IMR-90 (cell line): ENCODE measurements around the gene NUPR1. TPM values are rescaled to one million over a fixed set of nuclear protein-coding genes. Genes with fewer than 3 reads are reported as not detected.

Experiments
- ATAC-seq: fragments of 200-7000 bp; cut with Tn5 transposase; 2 replicates; pipeline ENCODE4 v1.9.1; 2020; ENCODE audit warnings: low read depth, mild to moderate bottlenecking, moderate library complexity
- BruUV-seq: library from RNA; stranded (reverse); fragments of 400-500 nt; replicated peaks from 2 replicates; lab custom pipeline; 2021; lab: Mats Ljungman, UMichigan
- CTCF ChIA-PET: fragments of 300-600 bp; formaldehyde crosslinking; extraction: SDS; loops from one replicate; lab custom pipeline; 2021; ENCODE audit warnings: antibody characterized with exemption; lab: Yijun Ruan, JAX
- POLR2A ChIA-PET: fragments of 300-600 bp; sonication (Branson Sonifier 250); formaldehyde crosslinking; loops from one replicate; lab custom pipeline; 2022; ENCODE audit warnings: antibody characterized with exemption; ENCODE audit not compliant: unreplicated experiment; lab: Charles Lee
- DNase-seq: peaks from one replicate; pipeline ENCODE4 v3.0.0; 2013
- H2AFZ ChIP-seq: replicated peaks from 2 replicates; pipeline ENCODE3; 2013; ENCODE audit warnings: low read length, mild to moderate bottlenecking; ENCODE audit not compliant: poor library complexity
- H2AK5ac ChIP-seq: 2 replicates; pipeline ENCODE4 v1.6.1; 2013; ENCODE audit warnings: low read depth, low read length, inconsistent platforms
- H2AK9ac ChIP-seq: replicated peaks from 2 replicates; pipeline ENCODE3; 2013; ENCODE audit warnings: mild to moderate bottlenecking, low read depth, low read length, moderate library complexity; ENCODE audit not compliant: poor library complexity
- H2BK120ac ChIP-seq: 2 replicates; pipeline ENCODE4 v1.6.1; 2013; ENCODE audit warnings: low read depth, low read length, inconsistent platforms
- H2BK15ac ChIP-seq: 3 replicates; pipeline ENCODE4 v1.6.1; 2013; ENCODE audit warnings: low read depth, low read length, inconsistent platforms
- H2BK20ac ChIP-seq: 2 replicates; pipeline ENCODE4 v1.6.1; 2013; ENCODE audit warnings: low read depth, mild to moderate bottlenecking, inconsistent platforms, low read length, moderate library complexity
- H2BK5ac ChIP-seq: 2 replicates; pipeline ENCODE4 v1.6.1; 2013; ENCODE audit warnings: mild to moderate bottlenecking, low read depth, low read length, inconsistent platforms; ENCODE audit not compliant: poor library complexity, severe bottlenecking
- H3K14ac ChIP-seq: replicated peaks from 2 replicates; pipeline ENCODE4 v1.6.1; 2013; ENCODE audit warnings: low read depth, low read length, inconsistent platforms
- H3K18ac ChIP-seq: 2 replicates; pipeline ENCODE4 v1.6.1; 2013; ENCODE audit warnings: low read depth, low read length, control low read depth
- H3K23ac ChIP-seq: 2 replicates; pipeline ENCODE4 v1.6.1; 2013; ENCODE audit warnings: low read depth, low read length, inconsistent platforms
- H3K27ac ChIP-seq: 2 replicates; pipeline ENCODE4 v1.5.1; 2013; ENCODE audit warnings: mild to moderate bottlenecking, control low read depth, low read length; ENCODE audit not compliant: insufficient read depth
- H3K27me3 ChIP-seq: 2 replicates; pipeline ENCODE4 v1.6.1; 2013; ENCODE audit warnings: low read length; ENCODE audit not compliant: control insufficient read depth, insufficient read depth
- H3K36me3 ChIP-seq: 2 replicates; pipeline ENCODE4 v1.6.1; 2013; ENCODE audit warnings: low read length, mixed read lengths; ENCODE audit not compliant: control insufficient read depth, insufficient read depth
- H3K4ac ChIP-seq: 2 replicates; pipeline ENCODE4 v1.6.1; 2013; ENCODE audit warnings: low read depth, low read length, inconsistent platforms
- H3K4me1 ChIP-seq: 2 replicates; pipeline ENCODE4 v1.6.1; 2013; ENCODE audit warnings: low read length, mixed read lengths; ENCODE audit not compliant: control insufficient read depth, insufficient read depth
- H3K4me2 ChIP-seq: 2 replicates; pipeline ENCODE4 v1.6.1; 2013; ENCODE audit warnings: low read depth, mild to moderate bottlenecking, control low read depth, low read length, moderate library complexity
- H3K4me3 ChIP-seq: 2 replicates; pipeline ENCODE4 v1.5.1; 2013; ENCODE audit warnings: low read depth, mild to moderate bottlenecking, control low read depth, low read length, moderate library complexity; ENCODE audit not compliant: insufficient read depth
- H3K56ac ChIP-seq: 2 replicates; pipeline ENCODE4 v1.6.1; 2013; ENCODE audit warnings: low read length, inconsistent platforms; ENCODE audit not compliant: insufficient read depth; ENCODE audit errors: extremely low read depth
- H3K79me1 ChIP-seq, 2 experiments: 2 replicates each; pipeline ENCODE4 v1.6.1; 2013; ENCODE audit warnings: low read length in 2 of 2, inconsistent platforms in 1 of 2, low read depth in 1 of 2
- H3K9ac ChIP-seq: 2 replicates; pipeline ENCODE4 v1.6.1; 2013; ENCODE audit warnings: low read depth, low read length, control low read depth
- H3K9me1 ChIP-seq: 2 replicates; pipeline ENCODE4 v1.6.1; 2013; ENCODE audit warnings: low read length, inconsistent platforms; ENCODE audit not compliant: insufficient read depth
- H3K9me3 ChIP-seq: 2 replicates; pipeline ENCODE4 v1.6.1; 2013; ENCODE audit warnings: low read length; ENCODE audit not compliant: control insufficient read depth, insufficient read depth
- H4K20me1 ChIP-seq: 2 replicates; pipeline ENCODE4 v1.6.1; 2013; ENCODE audit warnings: low read length, inconsistent platforms; ENCODE audit not compliant: insufficient read depth
- H4K5ac ChIP-seq: 2 replicates; pipeline ENCODE4 v1.6.1; 2013; ENCODE audit warnings: mild to moderate bottlenecking, low read depth, low read length, control low read depth
- H4K8ac ChIP-seq, 2 experiments: 2 replicates each; pipeline ENCODE4 v1.6.1; 2013; ENCODE audit warnings: low read depth in 2 of 2, low read length in 2 of 2, control low read depth in 1 of 2, inconsistent platforms in 1 of 2
- H4K91ac ChIP-seq: 2 replicates; pipeline ENCODE4 v1.6.1; 2013; ENCODE audit warnings: low read depth, low read length, inconsistent platforms; ENCODE audit not compliant: insufficient read depth
- CEBPB ChIP-seq: IDR thresholded peaks from 2 replicates; pipeline ENCODE4 v1.6.1; 2012; ENCODE audit warnings: low read depth, low read length, improper control_type of control experiment
- ELK1 ChIP-seq: fragments of 150-350 bp; IDR thresholded peaks from 2 replicates; pipeline ENCODE4 v1.6.1; 2016; ENCODE audit warnings: low read depth, mild to moderate bottlenecking, low read length, moderate library complexity, borderline replicate concordance
- FOS ChIP-seq: fragments of 150-350 bp; IDR thresholded peaks from 2 replicates; pipeline ENCODE4 v1.6.1; 2016; ENCODE audit warnings: low read depth, low read length
- POLR2A ChIP-seq: IDR thresholded peaks from 2 replicates; pipeline ENCODE4 v1.6.1; 2012; ENCODE audit warnings: mild to moderate bottlenecking, low read depth, low read length
- RAD21 ChIP-seq: IDR thresholded peaks from 2 replicates; pipeline ENCODE4 v1.6.1; 2012; ENCODE audit warnings: low read length, improper control_type of control experiment
- RCOR1 ChIP-seq: IDR thresholded peaks from 2 replicates; pipeline ENCODE4 v1.6.1; 2012; ENCODE audit warnings: mild to moderate bottlenecking, low read length, improper control_type of control experiment; ENCODE audit not compliant: insufficient replicate concordance
- RFX5 ChIP-seq: IDR thresholded peaks from 2 replicates; pipeline ENCODE4 v1.8.0; 2012; ENCODE audit warnings: low read depth, mild to moderate bottlenecking, low read length, moderate library complexity
- WGBS, 2 experiments: methylation state at CpG; one replicate each; pipeline versions ENCODE4 v1.1.5 to v1.1.7; 2013; ENCODE audit warnings: missing lambda C conversion rate in 2 of 2; ENCODE audit not compliant: insufficient read length in 1 of 2; ENCODE audit errors: extremely low coverage in 2 of 2; 5-methylcytosine and 5-hydroxymethylcytosine counted together
- dilution Hi-C: fragments of 300-500 bp; cut with HindIII; formaldehyde crosslinking; loops from one replicate; pipeline ENCODE4 v1.14.3; 2018; ENCODE audit warnings: low sequenced_read_pairs; ENCODE audit not compliant: unreplicated experiment
- in situ Hi-C: fragments of 300-500 bp; cut with MboI; formaldehyde crosslinking; loops from 3 replicates; pipeline ENCODE4 v1.14.3; 2019; ENCODE audit warnings: low sequenced_read_pairs, inconsistent platforms, mixed read lengths
- intact Hi-C: fragments of 100-400 bp; cut with micrococcal nuclease; formaldehyde crosslinking; loops from 2 replicates; pipeline ENCODE4 v1.10.0; 2022
- polyA plus RNA-seq, 3 experiments: library from polyadenylated mRNA; depleted of rRNA; stranded (reverse); fragments of >200 nt; gene quantifications; 2 replicates each; pipeline ENCODE4 v1.2.3, GENCODE V29; 2012; ENCODE audit warnings: low replicate concordance in 1 of 3
- total RNA-seq: library from RNA; depleted of rRNA; stranded (reverse); fragments of >200 nt; gene quantifications from 2 replicates; pipeline ENCODE4 v1.2.3, GENCODE V29; 2012
- TF ChIP-seq, protein P1 (sequence below): fragments of 150-350 bp; IDR thresholded peaks from 2 replicates; pipeline ENCODE4 v1.6.1; 2017; ENCODE audit warnings: mild to moderate bottlenecking, antibody characterized with exemption, low read length, low read depth

Gene NUPR1
- total and polyA plus RNA-seq, 2 of the 4 experiments (the other 2 are of a cell fraction), result 10.2 to 27.9 TPM

DNA sequence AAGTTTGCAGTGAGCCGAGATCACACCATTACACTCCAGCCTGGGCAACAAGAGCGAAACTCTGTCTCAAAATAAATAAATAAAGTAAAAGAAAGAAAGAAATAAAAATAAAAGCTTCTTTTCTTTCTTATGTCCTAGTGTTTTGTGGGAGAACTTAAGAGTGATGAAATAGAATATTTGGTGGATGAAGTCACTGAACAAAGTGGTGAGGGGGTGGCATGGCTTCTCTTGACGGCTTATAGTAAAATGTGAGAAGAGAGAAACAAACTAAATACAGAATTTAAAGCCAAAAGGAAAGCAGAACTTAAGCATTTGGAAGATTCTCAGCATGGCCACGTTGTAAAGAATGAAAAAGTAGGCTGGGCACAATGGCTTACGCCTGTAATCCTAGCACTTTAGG is 30.2 kb upstream of the NUPR1 start:
- ChIA-PET POLR2A (interaction anchor here (1.0 kb wide), 1 partner anchor 12 kb away, joined by 3 read pairs; no protein-coding TSS in a partner anchor), CTCF (interaction anchor here (0.8 kb wide), 1 partner anchor 14 kb away, joined by 3 read pairs; no protein-coding TSS in a partner anchor)
- WGBS, 2 experiments, result 100% methylated on average over 1 of the region's 5 CpGs; no CpG with 5 or more reads in 1 of the 2 experiments
- H3K4me3 ChIP-seq, result no peak overlapping the region
- no peak overlapping the region for H3K56ac ChIP-seq
- no peak overlapping the region for H4K8ac ChIP-seq
- no peak overlapping the region for H4K91ac ChIP-seq
- peaks cover 3% of the 10 kb centered on the region for H3K9me3 ChIP-seq
- H2AK9ac ChIP-seq, result no peak overlapping the region
- H3K27me3 ChIP-seq, result no peaks in the 10 kb centered on the region
- no peak overlapping the region for H2BK5ac ChIP-seq
- dilution Hi-C loops (no loop called here), in situ Hi-C loops (no loop called here), intact Hi-C loops (no loop called here)
- peaks cover 8 to 21% of the 10 kb centered on the region in 2 experiments; a peak in 3 of 4 replicates for H3K79me1 ChIP-seq
- no peak overlapping the region for H3K4me2 ChIP-seq
- no peak overlapping the region for H2AK5ac ChIP-seq
- H3K36me3 ChIP-seq, result peaks cover 3% of the 10 kb centered on the region; the same call in 1 of the 2 replicates
- H2AFZ ChIP-seq, result no peak overlapping the region
- H3K27ac ChIP-seq, result no peak overlapping the region
- peak; percentile 68 for DNase-seq
- H3K9me1 ChIP-seq, result peaks cover 2% of the 10 kb centered on the region; the same call in 1 of the 2 replicates
- BruUV-seq, result no TSS peak
- H2BK120ac ChIP-seq, result no peak overlapping the region
- no peak overlapping the region for H4K5ac ChIP-seq
- no peak overlapping the region for H3K14ac ChIP-seq
- no peak overlapping the region for H3K4ac ChIP-seq
- TF ChIP-seq RCOR1, result no peak
- no peak for TF ChIP-seq FOS
- TF ChIP-seq CEBPB, result peak; percentile 35; the same call in 1 of the 2 replicates
- TF ChIP-seq ELK1, result no peak
- no peak for TF ChIP-seq RFX5
- TF ChIP-seq, protein P1, sequence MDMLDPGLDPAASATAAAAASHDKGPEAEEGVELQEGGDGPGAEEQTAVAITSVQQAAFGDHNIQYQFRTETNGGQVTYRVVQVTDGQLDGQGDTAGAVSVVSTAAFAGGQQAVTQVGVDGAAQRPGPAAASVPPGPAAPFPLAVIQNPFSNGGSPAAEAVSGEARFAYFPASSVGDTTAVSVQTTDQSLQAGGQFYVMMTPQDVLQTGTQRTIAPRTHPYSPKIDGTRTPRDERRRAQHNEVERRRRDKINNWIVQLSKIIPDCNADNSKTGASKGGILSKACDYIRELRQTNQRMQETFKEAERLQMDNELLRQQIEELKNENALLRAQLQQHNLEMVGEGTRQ, result no peak
- TF ChIP-seq POLR2A, result no peak
- TF ChIP-seq RAD21, result no peak
- no peak overlapping the region for H3K18ac ChIP-seq
- H2BK15ac ChIP-seq, result no peak overlapping the region
- H2BK20ac ChIP-seq, result no peak overlapping the region
- H3K9ac ChIP-seq, result no peak overlapping the region
- ATAC-seq, result peak; percentile 48; the same call in 1 of the 2 replicates
- H3K23ac ChIP-seq, result no peak overlapping the region
- H4K20me1 ChIP-seq, result no peaks in the 10 kb centered on the region
- peaks cover 9% of the 10 kb centered on the region for H3K4me1 ChIP-seq
